ENCODE results near the gene PRRX2. TPM values are rescaled to one million over a fixed set of nuclear protein-coding genes. Genes with fewer than 3 reads are reported as not detected.

Gene PRRX2
- total RNA-seq, 4 donors from 2014 or later: 0.75 to 1.7 (median 1.6) TPM; not detected in 1

DNA sequence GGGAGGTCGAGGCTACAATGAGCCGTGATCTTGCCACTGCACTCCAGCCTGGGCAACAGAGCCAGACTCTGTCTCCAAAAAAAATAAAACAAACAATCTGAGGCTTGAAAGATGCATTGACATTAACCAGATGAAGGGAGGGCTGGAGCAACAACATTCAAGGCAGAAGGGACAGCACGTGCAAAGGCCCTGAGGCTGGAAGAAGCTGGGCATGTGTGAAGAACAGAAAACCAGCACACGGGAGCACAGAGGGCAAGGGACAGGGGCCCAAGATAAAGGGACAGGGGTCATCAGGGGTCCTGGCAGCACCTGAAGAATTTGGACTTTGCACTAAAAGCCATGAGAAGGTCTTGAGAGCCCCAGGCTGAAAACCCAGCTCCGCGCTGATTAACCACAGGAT, 84.1 kb downstream of the PRRX2 start:
- DNase-seq: no peak

DNA sequence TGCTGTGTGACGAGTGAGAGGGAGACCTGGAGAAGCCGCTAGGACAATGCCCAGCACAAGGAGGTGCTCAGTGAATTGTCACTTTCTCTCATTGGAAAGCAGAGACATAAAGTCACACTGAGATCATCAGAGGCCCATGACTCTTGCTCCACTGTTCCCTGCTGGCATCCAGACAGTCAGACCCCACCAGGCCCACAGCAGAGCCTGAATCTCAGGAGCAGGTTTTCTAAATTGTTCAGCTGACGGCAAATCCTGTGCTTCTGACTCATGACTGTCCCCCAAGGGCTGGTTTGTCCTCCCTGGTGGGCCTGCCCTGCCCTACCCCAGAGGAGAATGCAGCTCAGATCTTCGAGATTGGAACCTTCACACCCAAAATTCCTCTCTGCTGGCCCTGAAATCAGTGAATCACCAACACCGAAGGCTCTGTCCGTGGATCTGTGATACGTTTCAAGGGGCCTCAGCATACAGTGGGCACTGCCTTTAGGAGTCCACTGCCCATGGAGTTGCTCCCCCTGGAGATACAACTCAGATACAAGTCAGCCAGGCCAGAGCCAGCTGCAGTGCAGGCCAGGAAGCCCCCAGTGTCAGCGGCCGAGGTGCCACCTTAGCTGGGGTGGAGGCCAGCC, 84.7 kb downstream of the PRRX2 start:
- ATAC-seq (no peak), DNase-seq (no peak)
- Histone ChIP-seq H3K27ac (no peak overlapping the region), H3K27me3 (peaks cover 5 to 25% (median 23%) of the 10 kb centered on the region in 3 donors), H3K9me3 (no peaks in the 10 kb centered on the region), H3K4me3 (no peak overlapping the region), H3K4me1 (peaks cover 0 to 6% of the 10 kb centered on the region in 2 donors), H3K36me3 (no peaks in the 10 kb centered on the region)
- TF ChIP-seq, protein P1, sequence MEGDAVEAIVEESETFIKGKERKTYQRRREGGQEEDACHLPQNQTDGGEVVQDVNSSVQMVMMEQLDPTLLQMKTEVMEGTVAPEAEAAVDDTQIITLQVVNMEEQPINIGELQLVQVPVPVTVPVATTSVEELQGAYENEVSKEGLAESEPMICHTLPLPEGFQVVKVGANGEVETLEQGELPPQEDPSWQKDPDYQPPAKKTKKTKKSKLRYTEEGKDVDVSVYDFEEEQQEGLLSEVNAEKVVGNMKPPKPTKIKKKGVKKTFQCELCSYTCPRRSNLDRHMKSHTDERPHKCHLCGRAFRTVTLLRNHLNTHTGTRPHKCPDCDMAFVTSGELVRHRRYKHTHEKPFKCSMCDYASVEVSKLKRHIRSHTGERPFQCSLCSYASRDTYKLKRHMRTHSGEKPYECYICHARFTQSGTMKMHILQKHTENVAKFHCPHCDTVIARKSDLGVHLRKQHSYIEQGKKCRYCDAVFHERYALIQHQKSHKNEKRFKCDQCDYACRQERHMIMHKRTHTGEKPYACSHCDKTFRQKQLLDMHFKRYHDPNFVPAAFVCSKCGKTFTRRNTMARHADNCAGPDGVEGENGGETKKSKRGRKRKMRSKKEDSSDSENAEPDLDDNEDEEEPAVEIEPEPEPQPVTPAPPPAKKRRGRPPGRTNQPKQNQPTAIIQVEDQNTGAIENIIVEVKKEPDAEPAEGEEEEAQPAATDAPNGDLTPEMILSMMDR (IDR thresholded peaks at IDR 0.05 in 4 of 5, conservative IDR thresholded peaks at IDR 0.05 in 1 of 5): no peak
- no peak for TF ChIP-seq POLR2A (IDR thresholded peaks at IDR 0.05)
- in situ Hi-C loops (cut with MboI; ENCODE audit: low sequenced_read_pairs in 4 of 4) (no loop called here), intact Hi-C loops (cut with DNase I; ENCODE audit: low total_unique reads) (no loop called here)

More for the DNA sequence above, 84.1 kb downstream of the PRRX2 start:
- in situ Hi-C loops (cut with MboI; ENCODE audit: low sequenced_read_pairs in 4 of 4) (no loop called here), intact Hi-C loops (cut with DNase I; ENCODE audit: low total_unique reads) (no loop called here)
- H3K27me3 ChIP-seq: peaks cover 5 to 25% (median 23%) of the 10 kb centered on the region in 3 donors
- no peak for ATAC-seq
- H3K9me3 ChIP-seq: no peaks in the 10 kb centered on the region
- no peaks in the 10 kb centered on the region for H3K36me3 ChIP-seq
- H3K4me3 ChIP-seq: no peak overlapping the region
- TF ChIP-seq POLR2A (IDR thresholded peaks at IDR 0.05): no peak
- H3K27ac ChIP-seq: no peak overlapping the region
- H3K4me1 ChIP-seq: peaks cover 0 to 6% of the 10 kb centered on the region in 2 donors

- Histone ChIP-seq H3K36me3 (no peaks in the 10 kb centered on the region), H3K9me3 (no peaks in the 10 kb centered on the region), H3K4me3 (peak overlapping the region; percentile 15 to 46 (median 36)), H3K4me1 (peaks cover 0 to 6% of the 10 kb centered on the region in 2 donors), H3K27me3 (peaks cover 5 to 25% (median 23%) of the 10 kb centered on the region in 3 donors), H3K27ac (no peak overlapping the region)
- TF ChIP-seq, protein P1 (IDR thresholded peaks at IDR 0.05 in 4 of 5, conservative IDR thresholded peaks at IDR 0.05 in 1 of 5): no peak
- TF ChIP-seq POLR2A (IDR thresholded peaks at IDR 0.05): no peak
- ATAC-seq: no peak
- no peak for DNase-seq
- intact Hi-C loops (cut with DNase I; ENCODE audit: low total_unique reads): no loop called here
- in situ Hi-C loops (cut with MboI; ENCODE audit: low sequenced_read_pairs in 4 of 4): no loop called here
Observed at GRCh38 chr9:129751841-129752801, 86.7 kb downstream of the PRRX2 start.

DNA sequence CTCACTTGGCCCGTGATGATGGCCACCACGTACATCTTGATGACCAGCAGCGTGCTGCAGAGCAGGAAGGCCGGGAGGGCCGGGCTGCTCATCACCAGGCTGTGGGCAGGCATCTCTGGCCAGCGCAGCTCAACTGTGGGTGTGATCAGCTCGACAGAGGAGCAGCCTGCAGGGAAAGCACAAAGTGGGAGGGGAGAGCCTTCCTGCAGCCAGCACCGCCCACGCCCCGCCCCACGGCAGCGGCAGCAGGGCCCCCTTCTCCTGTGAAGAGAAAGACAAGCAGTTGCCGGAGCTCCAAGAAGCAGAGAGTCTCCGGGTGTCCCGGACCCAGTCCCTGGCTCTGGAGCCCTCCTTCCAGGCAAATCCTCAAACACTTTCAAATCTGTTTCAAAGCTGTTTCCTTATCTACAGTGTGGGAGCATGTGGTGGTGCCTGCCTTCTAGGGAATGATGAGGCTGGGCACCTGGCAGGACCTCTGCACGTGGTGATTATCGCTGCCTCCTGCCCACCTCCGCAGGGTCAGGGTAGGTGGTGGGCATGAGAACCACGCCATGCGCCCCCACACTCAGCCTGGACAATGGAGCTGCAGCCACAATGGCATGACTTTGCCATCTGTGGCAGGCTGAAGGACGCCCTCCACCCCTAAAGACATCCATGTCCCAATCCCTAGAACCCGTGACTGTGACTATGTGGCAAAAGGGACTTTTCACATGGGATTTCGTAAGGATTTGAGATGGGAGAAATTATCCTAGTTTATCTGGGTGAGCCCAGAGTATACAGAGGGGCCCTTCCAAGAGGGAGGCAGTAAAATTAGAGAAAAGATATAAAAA, 87.7 kb downstream of the PRRX2 start, which contains the start of gene PTGES:
Gene PTGES (minus strand): TSS at position 143 of the 830 bp plus-strand sequence. CDS start 30 bp downstream, at position 113.
- peaks cover 0 to 6% of the 10 kb centered on the region in 2 donors for H3K4me1 ChIP-seq
- DNase-seq (peak; percentile 23 to 30), ATAC-seq (peak in 1 of 2 donors; percentile 51)
- H3K9me3 ChIP-seq: no peaks in the 10 kb centered on the region
- H3K27ac ChIP-seq: no peak within 1 kb of the TSS
- in situ Hi-C loops (cut with MboI; ENCODE audit: low sequenced_read_pairs in 4 of 4): no loop called here
- peaks cover 5 to 25% (median 23%) of the 10 kb centered on the region in 3 donors for H3K27me3 ChIP-seq
- TF ChIP-seq, protein P1 (IDR thresholded peaks at IDR 0.05 in 4 of 5, conservative IDR thresholded peaks at IDR 0.05 in 1 of 5): no peak
- TF ChIP-seq POLR2A (IDR thresholded peaks at IDR 0.05): peak in 1 of 2 donors; percentile 19
- peak within 1 kb of the TSS; percentile 15 to 46 (median 36) for H3K4me3 ChIP-seq
- no peaks in the 10 kb centered on the region for H3K36me3 ChIP-seq
- intact Hi-C loops (cut with DNase I; ENCODE audit: low total_unique reads): no loop called here

Measured in gastrocnemius medialis (tissue), 4 donors.